HG03025 (cell line): Measurements from ENCODE around the gene CLSTN2.

Experiments used
- ATAC-seq: cut with Tn5 transposase; IDR thresholded peaks from one replicate; pipeline ENCODE4 v1.9.1; 2021; ENCODE audit warnings: mild to moderate bottlenecking, moderate library complexity; ENCODE audit not compliant: unreplicated experiment, low FRiP score

Gene CLSTN2

DNA sequence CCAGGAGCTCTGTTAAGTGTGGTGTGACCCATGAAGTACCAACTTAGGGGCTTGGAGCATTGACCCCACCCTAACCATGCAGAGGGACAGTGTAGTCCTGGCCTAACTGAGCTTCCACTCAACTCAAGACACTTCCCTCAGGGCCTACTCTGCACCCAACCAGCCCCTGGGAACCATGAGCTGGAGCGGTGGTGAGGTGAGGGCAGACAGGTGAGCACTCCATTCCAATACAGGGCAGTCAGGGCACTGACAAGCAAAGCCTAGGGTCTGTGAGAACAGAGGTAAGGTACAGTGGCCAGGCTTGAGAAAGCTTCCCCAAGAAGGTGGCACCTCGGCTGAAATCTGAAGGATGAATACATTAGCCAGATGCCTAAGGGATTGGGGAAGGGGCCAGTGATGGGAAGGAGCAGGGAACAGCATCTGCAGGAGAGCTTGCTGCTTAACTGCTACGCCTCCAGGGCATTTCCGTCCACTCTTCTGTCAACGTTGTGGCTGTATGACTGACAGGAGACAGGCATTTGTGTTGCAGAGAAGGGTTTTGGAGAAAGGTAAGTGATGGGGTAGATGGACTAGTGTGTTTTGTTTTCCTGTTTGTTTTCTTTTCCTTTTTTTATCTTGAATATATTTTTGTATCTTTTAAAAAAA is 499.4 kb downstream of the CLSTN2 start:
- ATAC-seq: no peak

DNA sequence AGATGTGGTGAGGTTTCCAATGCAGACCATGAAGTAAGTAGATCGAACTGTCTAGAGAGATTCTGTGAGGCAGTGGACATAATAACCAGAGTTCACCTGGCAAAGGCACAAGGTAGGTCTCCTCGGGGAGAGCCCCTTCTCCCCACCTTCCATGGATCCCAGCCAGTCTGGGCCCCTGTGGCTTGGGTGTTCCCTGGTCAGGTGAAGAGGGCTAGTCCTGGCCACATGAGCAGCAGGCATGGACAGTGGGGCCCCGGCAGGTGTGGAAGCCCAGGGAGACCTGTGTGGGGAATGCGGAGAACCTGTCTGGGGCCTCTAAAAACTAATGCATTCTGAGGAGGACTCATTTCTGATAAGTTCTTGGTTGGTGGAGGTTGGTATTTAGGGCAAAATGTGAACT is 501.4 kb downstream of the CLSTN2 start:
- no peak for ATAC-seq

DNA sequence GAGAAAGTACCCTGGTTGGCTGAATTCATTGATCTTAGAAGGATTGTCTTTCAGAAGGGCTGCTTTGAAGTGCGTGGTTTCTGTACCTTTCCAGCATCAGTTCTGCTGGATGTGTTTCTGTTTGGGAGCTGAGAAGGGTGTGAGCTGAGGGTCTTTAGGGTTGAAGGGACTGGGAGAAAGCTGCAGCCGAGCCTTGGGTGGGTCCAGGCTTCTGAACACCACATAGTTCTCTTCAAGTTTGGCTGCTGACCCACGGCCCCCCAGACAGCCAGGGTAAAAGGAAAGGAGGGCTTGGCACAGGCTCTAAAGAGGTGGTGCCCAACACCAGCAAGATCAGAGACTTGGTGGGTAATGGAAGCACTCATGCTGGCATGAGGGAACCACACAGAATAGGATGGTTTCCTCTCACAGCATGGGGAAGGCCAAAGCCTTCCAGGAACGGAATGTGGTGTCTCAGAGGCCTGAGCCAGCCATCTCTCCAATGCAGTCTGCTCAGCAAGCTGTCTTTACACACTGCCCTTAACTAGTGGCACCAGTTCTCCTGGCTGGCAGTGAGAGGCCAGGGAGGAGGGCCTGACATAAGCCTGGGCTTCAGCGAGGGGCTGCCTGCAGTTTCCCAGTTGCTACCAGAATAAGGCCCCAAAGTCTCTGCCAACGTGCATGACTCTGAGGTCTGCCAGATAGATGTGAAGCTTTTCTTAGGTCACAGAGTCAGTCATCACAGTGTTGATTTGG is 503.9 kb downstream of the CLSTN2 start:
- ATAC-seq: no peak

DNA sequence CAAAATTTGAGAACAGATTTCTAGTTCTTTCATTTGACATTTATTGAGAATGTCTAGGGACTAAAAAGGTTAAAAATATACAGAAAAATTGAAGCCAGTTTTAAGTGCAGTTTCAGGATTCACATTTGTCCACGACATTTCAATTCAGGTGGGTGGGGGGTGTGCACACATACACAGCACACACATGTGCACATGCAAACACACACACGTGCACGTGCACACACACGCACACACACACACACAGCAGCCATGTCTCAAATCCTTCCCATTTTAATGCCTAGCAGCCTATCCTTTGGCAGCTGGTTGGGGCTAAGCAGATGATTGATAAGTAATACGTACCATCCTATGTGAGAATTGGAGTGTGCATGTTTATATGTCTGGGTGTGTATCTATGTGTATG is 504.5 kb downstream of the CLSTN2 start:
- no peak for ATAC-seq

DNA sequence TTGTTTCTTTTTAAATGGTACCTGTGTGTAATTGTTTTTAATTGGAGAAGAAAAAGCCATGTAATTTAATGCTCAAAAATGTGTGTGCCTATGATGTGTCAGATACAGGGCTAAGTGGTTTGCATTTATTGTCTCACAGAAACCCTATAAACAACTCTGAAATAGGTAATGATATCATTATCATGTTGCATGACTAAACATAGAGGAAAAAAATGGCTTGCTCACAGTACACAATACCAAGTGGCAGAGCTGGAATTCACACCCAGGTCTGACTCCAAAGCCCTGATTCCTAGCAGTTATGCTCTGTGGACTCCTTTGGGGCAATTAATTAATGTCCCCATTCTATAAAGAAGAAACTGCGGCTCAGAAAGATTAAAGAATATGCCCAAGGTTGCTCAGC is 505.5 kb downstream of the CLSTN2 start:
- no peak for ATAC-seq

DNA sequence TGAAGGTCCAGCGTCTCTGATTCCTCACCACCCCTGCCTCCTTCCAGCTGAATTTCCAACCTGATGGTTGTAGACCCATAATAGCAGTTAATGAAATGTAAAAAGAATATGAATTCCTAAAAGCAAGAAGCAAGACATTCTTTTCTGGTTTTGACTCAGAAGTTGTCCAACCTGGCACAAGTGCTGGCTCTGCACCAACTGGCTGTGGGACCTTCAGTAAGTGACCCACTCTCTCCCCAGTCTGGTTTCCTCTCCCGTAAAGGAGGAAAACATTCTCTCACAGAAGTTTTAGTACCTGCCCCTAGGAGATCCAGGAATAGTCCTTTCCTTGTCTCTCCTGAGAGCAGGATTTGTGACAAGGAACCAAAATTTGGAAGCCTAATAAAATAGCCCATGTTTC is 506.0 kb downstream of the CLSTN2 start:
- no peak for ATAC-seq

DNA sequence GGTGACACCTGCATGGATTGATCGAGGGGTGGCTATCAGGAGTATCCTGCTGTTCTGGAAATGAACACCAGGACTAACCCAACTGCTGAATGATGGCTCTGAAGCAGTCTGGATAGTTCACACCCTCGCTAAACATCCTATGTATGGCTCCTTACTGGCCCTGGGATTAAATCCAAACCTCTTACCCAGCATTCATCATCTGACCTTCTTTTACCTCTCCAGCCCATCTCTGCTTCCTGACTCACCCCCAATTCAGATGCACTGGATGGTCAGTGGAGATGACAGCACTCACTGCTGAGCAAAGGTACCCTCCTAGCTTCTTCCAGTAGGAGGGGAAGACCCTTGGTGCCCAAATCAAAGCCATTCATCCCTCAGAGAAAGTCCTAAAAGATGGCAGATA is 507.6 kb downstream of the CLSTN2 start:
- ATAC-seq: no peak

DNA sequence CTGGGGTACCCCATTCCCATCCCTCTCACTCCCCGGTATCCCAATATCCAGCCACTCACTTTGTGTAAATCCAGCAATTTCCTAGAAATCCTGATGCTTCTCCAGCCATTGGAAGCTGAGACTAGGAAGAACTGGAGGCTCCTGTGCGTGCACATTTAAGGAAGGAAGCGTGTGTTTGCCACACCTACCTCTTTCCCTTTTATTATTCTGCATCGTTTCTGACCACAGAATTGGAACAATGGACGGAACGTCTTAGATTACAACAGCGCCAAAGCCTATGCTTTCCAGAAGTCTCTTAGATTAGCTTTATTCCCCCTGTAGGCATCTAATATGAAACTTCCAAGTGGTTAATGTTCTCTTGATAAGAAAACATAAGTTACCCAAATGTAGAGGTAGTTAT is 508.1 kb downstream of the CLSTN2 start:
- no peak for ATAC-seq

DNA sequence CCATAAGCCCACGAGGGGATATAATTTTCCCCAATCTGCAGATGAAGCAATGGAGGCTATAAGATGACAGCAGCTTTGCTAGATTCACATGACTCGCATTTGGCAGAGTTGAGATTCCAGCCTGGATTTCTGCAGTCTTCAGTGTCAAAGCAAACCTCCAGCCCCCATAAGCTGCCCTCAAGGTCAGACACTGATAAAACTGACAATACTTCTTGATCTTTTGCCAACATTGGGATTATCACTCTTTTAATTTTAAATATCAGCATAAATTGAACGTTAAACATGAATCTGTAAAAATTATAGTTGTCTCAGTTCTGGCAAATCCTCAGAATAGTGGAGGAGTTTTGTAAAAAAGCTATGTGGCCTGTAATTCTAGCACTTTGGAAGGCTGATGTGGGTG is 508.8 kb downstream of the CLSTN2 start:
- no peak for ATAC-seq

DNA sequence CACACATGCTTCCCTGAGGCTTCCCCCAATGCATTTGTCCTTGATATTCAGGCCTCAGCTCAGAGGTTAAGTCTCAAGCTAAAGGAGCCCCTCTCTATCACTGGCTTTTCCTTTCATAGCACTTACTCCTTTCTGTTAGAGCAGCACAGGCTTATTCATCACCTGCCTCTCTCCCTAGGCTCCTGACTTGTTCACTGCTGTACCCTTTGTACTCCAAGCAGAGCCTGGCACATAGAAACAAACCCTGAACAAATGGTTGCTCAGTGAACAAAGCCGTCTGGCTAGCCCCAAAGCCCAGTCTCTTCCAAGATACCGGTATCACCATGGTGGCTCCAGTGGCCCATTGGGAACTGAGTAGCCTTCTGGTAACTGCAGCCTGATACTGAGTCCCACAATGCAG is 511.7 kb downstream of the CLSTN2 start:
- ATAC-seq: no peak

DNA sequence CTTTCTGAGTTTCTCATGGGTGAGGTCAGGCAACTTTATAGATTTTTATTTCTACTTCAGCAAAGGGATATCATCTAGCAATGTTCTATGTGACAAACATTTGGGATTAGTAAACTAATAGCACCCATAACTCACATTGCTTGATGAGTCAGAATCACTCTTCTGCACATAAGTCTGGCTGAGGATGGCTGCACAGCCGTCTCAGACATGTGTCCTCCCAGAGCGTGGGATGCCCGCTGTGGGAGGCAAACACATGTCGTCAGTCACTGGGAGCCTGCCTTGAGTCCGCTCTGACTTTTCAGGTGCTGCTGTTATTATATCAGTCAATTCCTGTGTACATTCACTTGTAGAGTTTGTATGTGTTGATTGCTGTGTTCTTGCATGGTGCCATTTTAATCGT is 512.2 kb downstream of the CLSTN2 start:
- ATAC-seq: no peak

DNA sequence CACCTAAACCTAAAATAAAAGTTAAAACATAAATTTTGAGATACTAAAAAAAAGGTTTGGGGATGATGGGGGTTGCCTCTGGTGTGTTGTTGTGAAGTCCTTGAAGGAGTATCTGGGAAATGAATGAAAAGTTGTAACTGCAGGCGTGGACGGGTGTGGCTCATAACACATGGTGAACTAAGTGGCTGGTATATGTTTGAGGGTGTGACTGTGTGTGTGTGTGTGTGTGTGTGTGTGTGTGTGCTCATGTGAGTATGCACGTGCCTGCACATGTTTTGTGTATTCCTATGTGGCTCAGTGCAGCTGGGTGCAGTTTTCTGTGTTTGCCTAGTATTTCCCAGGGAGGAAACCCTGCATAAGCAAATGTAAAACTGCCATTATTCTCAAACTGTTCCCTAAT is 513.0 kb downstream of the CLSTN2 start:
- no peak for ATAC-seq

DNA sequence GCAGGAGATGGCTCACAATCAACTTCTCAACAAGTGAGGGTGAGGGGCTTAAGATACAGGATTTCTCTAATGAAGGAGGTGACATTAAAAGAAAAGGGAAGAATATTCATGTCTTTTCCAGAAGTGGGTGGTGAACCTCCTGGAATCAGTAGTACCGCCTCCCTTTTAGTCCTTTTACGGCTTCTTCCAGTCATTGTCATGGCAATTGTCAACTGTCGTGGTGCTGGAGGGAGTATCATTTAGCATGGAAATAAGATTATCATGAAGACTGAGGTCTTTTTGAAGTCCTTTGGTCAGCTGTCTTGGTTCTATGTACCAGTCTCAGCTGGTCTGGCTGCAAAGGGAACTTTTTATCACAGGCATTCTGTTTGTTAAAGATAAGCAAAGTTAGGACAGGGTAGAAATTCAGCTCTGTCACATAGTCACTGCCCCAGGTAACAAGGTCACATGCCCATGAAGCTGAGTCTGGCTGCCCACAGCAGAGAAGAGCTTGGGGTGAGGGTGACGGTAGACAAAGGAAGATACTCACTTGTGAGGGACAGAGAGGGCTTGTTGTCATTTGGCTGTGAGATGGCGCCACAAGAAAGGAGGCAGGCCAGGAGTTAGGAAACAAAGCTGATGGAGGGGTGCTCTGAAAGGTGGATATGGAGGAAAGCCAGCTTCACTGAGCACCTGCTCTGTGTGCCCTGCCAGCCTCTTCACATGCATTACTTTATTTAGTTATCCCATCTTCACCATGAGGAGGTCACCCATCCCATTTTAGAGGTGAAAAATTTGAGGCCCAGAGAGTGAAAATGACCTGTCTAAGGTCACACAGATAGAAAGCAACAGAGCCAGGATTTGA is 514.6 kb downstream of the CLSTN2 start:
- ATAC-seq: no peak

DNA sequence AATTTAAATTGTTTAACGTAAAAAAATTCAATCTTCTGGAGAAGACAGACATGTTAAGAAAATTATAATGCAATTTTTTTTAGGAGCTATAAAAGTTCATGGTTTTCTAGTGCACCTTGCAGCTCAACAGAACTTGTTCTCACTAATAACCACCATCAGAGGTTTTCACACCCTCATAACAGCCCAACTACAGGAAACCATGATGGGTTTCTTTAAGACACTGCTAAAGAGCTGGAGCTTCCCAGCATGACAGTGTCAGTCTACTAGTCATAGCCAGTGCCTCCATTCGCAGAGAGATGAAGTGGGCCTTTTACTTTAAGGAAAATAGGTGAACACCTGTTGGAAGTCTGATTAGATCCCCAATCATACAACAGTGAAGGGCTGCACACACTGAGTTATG is 518.8 kb downstream of the CLSTN2 start:
- no peak for ATAC-seq

DNA sequence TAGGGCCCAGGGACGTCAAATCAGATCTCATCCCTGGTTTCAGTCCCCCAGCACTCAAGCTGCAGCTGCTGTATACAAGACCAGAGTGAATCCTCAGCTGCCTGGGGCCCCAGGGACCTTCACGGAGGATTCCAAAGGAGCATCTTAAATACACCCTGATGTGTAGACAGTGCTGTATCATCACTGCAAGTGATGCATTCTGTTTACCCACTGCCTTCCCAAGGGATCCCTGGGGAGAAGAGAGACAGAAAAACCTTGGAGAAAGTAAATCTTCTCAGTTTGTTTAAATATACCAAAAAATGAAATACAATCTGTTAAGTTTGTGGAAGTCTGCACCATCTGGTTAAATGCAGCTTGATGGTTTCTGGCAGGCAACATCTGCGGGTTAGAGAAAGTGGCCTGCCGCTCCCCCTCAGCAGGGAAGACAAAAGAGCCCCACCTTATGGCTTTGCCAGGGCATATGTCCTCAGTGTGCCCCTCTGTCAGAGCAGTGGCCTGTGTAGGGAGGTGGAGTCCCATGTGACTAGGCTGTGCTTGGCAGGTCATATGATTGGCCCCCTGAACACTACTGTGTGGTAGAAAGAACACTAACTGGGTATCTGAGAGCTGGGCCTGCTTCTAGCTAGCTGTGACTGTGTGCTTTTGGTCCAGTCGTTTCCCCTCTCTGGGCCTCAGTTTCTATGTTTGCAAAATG is 520.7 kb downstream of the CLSTN2 start:
- ATAC-seq: no peak

DNA sequence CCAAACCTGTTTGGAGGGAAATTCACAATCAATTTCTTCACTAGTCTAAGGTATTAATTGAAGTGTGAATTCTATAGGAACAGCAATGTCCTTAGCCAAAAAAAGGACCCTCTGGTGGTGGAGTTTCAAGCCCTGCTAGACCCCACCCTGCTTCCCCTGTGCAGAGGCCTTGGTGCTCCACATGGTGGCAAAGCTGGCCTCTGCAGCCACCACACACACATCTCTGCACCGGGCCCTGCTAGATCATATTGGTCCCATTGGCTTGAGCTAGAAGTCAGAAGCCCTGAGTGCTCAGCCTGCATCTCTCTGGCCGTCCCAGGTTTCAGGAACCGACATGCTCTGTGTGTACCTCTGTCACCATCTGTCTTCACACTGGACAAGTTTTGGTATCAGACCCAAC is 522.0 kb downstream of the CLSTN2 start:
- no peak for ATAC-seq

DNA sequence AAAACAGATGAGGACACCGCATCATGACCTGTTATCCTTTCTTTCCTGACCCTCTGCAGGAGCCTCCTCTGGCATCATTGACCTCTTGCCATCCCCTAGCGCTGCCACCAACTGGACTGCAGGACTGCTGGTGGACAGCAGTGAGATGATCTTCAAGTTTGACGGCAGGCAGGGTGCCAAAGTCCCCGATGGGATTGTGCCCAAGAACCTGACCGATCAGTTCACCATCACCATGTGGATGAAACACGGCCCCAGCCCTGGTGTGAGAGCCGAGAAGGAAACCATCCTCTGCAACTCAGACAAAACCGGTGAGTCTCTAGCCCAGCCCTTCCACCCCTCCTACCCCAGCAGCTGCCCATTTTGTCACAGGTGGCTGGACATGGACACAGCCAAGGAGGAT is 524.5 kb downstream of the CLSTN2 start:
- ATAC-seq: no peak

DNA sequence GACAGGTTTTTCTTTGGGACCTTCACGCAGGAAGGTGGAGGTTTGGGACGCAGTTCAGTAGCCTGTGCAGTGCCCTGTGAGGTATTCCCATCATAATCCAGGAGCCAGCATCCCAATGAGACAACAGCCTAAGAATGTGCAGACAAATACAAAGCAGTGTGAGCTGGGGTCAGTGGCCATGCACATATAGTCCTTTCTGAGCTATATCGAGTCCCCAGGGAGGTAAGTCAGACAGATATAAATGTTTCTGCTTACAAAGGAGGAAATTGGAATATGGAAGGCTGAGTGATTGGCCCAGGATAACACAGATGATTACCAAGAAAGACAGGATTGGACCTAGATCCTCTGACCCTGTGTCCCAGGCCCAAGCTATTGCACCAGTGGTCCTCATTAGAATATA is 526.3 kb downstream of the CLSTN2 start:
- ATAC-seq: no peak

DNA sequence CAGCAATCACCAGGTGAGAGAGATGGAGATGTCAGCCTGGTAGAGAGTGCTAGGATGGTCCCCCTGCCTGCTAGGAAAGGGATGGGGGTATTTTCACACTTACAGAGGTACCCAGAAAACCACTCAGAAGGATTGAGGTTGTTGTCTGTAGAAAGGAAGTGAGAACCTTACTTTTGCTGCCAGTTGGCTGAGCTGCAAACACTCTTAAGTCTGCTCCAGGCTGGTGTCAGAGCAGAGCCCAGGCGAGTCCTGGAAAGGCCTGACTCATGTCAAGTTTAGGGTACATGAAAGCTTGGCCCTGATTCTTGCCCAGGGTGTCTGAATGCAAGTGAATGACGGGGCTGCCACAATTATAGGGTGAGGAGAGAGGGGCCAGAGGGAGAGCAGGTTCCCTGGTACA is 528.4 kb downstream of the CLSTN2 start:
- no peak for ATAC-seq

DNA sequence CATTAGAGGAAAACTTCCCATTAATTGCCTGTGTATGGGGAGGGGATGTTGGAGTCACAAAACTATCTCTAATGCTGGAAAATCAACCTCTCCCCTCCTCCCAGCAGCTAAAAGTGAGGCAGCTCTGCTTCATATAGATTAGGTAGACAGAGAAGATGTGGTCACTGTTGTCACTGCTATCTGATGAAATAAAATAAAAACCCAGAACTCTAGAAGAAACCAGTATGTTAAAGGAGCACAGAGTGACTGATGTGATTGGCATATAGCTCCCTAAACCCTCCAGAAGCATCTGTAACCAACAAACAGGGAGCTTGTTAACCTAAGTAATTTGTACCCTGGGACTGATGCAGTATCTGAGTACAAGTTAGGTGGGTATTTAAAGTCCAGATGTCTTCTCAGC is 531.0 kb downstream of the CLSTN2 start:
- ATAC-seq: no peak

DNA sequence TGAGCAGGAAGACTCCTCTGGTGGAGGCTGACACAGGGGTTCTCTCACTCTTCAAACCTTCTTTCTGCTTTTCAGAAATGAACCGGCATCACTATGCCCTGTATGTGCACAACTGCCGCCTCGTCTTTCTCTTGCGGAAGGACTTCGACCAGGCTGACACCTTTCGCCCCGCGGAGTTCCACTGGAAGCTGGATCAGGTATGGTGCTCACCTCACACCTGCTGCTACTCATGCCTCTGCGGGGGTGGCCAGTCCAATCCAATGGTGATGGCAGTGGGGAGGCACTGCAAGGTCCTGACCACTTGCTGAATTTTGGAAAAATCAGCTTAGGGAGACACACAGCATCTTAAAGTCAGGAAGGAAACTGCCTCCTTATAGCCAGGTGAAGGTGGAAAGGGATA is 531.5 kb downstream of the CLSTN2 start:
- no peak for ATAC-seq
